Right lobe of liver (tissue), 6 donors: ENCODE measurements around the gene EFHC2. TPM values are rescaled to one million over a fixed set of nuclear protein-coding genes. Genes with fewer than 3 reads are reported as not detected.

ENCODE experiments used
- ATAC-seq, 4 donors: fragments of 200-7000 bp; cut with Tn5 transposase; one replicate each; pipeline ENCODE4 v1.9.1; 2020; ENCODE audit warnings: mild to moderate bottlenecking in 4 of 4, moderate library complexity in 4 of 4
- DNase-seq, 3 donors: peaks; one replicate each; pipeline ENCODE4 v3.0.0-alpha.2; 2020
- H3K27ac ChIP-seq, 3 donors: fragments of 200-600 bp; one replicate each; pipeline ENCODE4 v1.8.0; 2022
- H3K27me3 ChIP-seq, 2 donors: fragments of 200-600 bp; one replicate each; pipeline ENCODE4 v1.8.0; 2022
- H3K36me3 ChIP-seq, 4 donors: fragments of 200-600 bp; sonication (generic) in 1 of 4; one replicate each; pipeline versions ENCODE4 v1.5.1 to v1.8.0; 2017 to 2022; ENCODE audit warnings: control low read depth in 1 of 4
- H3K4me1 ChIP-seq, 4 donors: fragments of 200-600 bp; sonication (generic) in 1 of 4; one replicate each; pipeline versions ENCODE4 v1.5.1 to v1.8.0; 2017 to 2022; ENCODE audit warnings: control low read depth in 1 of 4
- H3K4me3 ChIP-seq, 3 donors: fragments of 200-600 bp; one replicate each; pipeline ENCODE4 v1.8.0; 2022
- H3K9me3 ChIP-seq, 4 donors: fragments of 200-600 bp; sonication (generic) in 1 of 4; one replicate each; pipeline versions ENCODE4 v1.5.1 to v1.8.0; 2017 to 2022; ENCODE audit warnings: control low read depth in 1 of 4
- CTCF ChIP-seq, 4 donors: fragments of 200-600 bp in 3 of 4; fragments of 450-650 bp in 1 of 4; IDR thresholded peaks; one replicate each; pipeline versions ENCODE4 v1.5.1 to v1.8.0; 2016 to 2022; ENCODE audit warnings: antibody characterized with exemption in 4 of 4, mild to moderate bottlenecking in 2 of 4
- POLR2A ChIP-seq: fragments of 450-650 bp; IDR thresholded peaks from one replicate; pipeline ENCODE4 v1.6.1; 2017; ENCODE audit warnings: antibody characterized with exemption, mild to moderate bottlenecking
- WGBS: methylation state at CpG from one replicate; pipeline ENCODE4 v1.1.6; 2018; ENCODE audit warnings: low coverage, low lambda C conversion rate; ENCODE audit not compliant: insufficient coverage; ENCODE audit errors: missing lambda C conversion rate; 5-methylcytosine and 5-hydroxymethylcytosine counted together
- intact Hi-C, 2 donors: fragments of 100-400 bp; cut with DNase I; formaldehyde crosslinking; loops; one replicate each; pipeline versions ENCODE4 v1.11.2 to v1.14.1; 2022
- total RNA-seq, 6 experiments: library from RNA; depleted of rRNA in 2 of 6; stranded (reverse); fragments of >200 nt in 2 of 6; fragmentation: NEBNext Ultra II Directional in 3 of 6; extraction: Animal tissue kit (Norgen Biotek cat#: 25700) in 3 of 6; gene quantifications; one replicate each; pipeline versions ENCODE4 v1.1.0 to v1.2.4, GENCODE V29; 2016 to 2023
- donor health status: DM: no; HTN: yes; CAD: no.
- donor health status: DM: no; HTN: no; CAD: no.
- donor health status: DM: no; HTN: no; CAD: no.
- donor health status: DM: no; HTN: yes; CAD: no.
- donor health status: DM: no; HTN: yes; CAD: no.

Gene EFHC2
- total RNA-seq, 6 experiments from 2014 or later, result 0.13 TPM; not detected in 5

GRCh38 chrX:44240036-44240435, 103.4 kb downstream of the EFHC2 start:
- no peaks in the 10 kb centered on the region for H3K36me3 ChIP-seq
- H3K27ac ChIP-seq, result no peak overlapping the region
- TF ChIP-seq CTCF (IDR thresholded peaks at IDR 0.05) (no peak), POLR2A (no peak)
- DNase-seq (no peak), ATAC-seq (no peak)
- intact Hi-C loops, result no loop called here
- H3K27me3 ChIP-seq, result peaks cover 0 to 3% of the 10 kb centered on the region in 2 donors
- no peak overlapping the region for H3K4me3 ChIP-seq
- WGBS, result 35% methylated on average over 1 of the region's 1 CpG
- no peaks in the 10 kb centered on the region for H3K4me1 ChIP-seq
- no peaks in the 10 kb centered on the region for H3K9me3 ChIP-seq

DNA sequence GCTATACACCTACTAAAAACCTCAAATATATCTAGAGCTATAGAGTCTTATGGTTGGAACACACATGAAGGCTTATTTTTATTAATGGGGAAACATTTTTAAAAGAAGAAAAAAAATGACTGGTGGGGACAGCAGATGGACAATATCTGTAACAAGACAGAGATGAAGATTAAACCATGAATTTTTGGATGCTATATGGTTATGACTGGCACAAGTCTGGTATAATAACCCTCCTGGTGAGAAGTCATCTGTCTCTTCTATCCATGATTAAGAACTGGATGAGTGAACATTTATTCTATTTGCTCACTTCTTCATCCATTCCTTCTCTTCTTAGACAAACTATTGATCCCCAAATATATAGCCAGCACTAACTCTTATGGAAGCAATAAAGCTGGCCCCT, 104.4 kb downstream of the EFHC2 start:
- no peaks in the 10 kb centered on the region for H3K36me3 ChIP-seq
- no peaks in the 10 kb centered on the region for H3K9me3 ChIP-seq
- DNase-seq, result no peak
- no peak overlapping the region for H3K27ac ChIP-seq
- intact Hi-C loops, result no loop called here
- H3K27me3 ChIP-seq, result peaks cover 0 to 3% of the 10 kb centered on the region in 2 donors
- no peaks in the 10 kb centered on the region for H3K4me1 ChIP-seq
- H3K4me3 ChIP-seq, result no peak overlapping the region
- TF ChIP-seq POLR2A, result no peak
- no peak for TF ChIP-seq CTCF (IDR thresholded peaks at IDR 0.05)
- no peak for ATAC-seq

GRCh38 chrX:44235534-44235933, 107.9 kb downstream of the EFHC2 start:
- no peak for DNase-seq
- Histone ChIP-seq H3K27me3 (peaks cover 0 to 3% of the 10 kb centered on the region in 2 donors), H3K4me3 (no peak overlapping the region), H3K36me3 (no peaks in the 10 kb centered on the region), H3K4me1 (no peaks in the 10 kb centered on the region), H3K9me3 (no peaks in the 10 kb centered on the region), H3K27ac (no peak overlapping the region)
- no peak for ATAC-seq
- intact Hi-C loops, result no loop called here
- WGBS, result 36% methylated on average over 2 of the region's 2 CpGs
- TF ChIP-seq POLR2A (no peak), CTCF (IDR thresholded peaks at IDR 0.05) (no peak)

- TF ChIP-seq CTCF (IDR thresholded peaks at IDR 0.05), result no peak
- TF ChIP-seq POLR2A, result no peak
- Histone ChIP-seq H3K9me3 (no peaks in the 10 kb centered on the region), H3K36me3 (no peaks in the 10 kb centered on the region), H3K4me3 (no peak overlapping the region), H3K27me3 (peaks cover 0 to 3% of the 10 kb centered on the region in 2 donors), H3K4me1 (no peaks in the 10 kb centered on the region), H3K27ac (no peak overlapping the region)
- ATAC-seq, result no peak
- WGBS, result 27% methylated on average over 1 of the region's 2 CpGs
- intact Hi-C loops, result no loop called here
- no peak for DNase-seq
Measured at GRCh38 chrX:44234541-44234940, 108.9 kb downstream of the EFHC2 start.

- H3K27me3 ChIP-seq, result peaks cover 0 to 3% of the 10 kb centered on the region in 2 donors
- no peak for ATAC-seq
- intact Hi-C loops, result no loop called here
- H3K36me3 ChIP-seq, result no peaks in the 10 kb centered on the region
- H3K27ac ChIP-seq, result no peak overlapping the region
- TF ChIP-seq CTCF (IDR thresholded peaks at IDR 0.05) (no peak), POLR2A (no peak)
- DNase-seq, result no peak
- no peak overlapping the region for H3K4me3 ChIP-seq
- no peaks in the 10 kb centered on the region for H3K9me3 ChIP-seq
- H3K4me1 ChIP-seq, result no peaks in the 10 kb centered on the region
Measured at GRCh38 chrX:44234116-44234515, 109.4 kb downstream of the EFHC2 start.
